HG03565 (cell line): ENCODE data around the gene ROR2.

ENCODE experiments used
- ATAC-seq: cut with Tn5 transposase; IDR thresholded peaks from one replicate; pipeline ENCODE4 v1.9.1; 2021; ENCODE audit warnings: mild to moderate bottlenecking, moderate library complexity; ENCODE audit not compliant: unreplicated experiment

Gene ROR2

GRCh38 chr9:91882627-91883026 is 67.4 kb downstream of the ROR2 start:
- no peak for ATAC-seq

- ATAC-seq = no peak
Observed at GRCh38 chr9:91880378-91880972, 69.6 kb downstream of the ROR2 start.

- no peak for ATAC-seq
Observed at GRCh38 chr9:91879231-91879630, 70.8 kb downstream of the ROR2 start.

- ATAC-seq = no peak
Observed at GRCh38 chr9:91873637-91874051, 76.4 kb downstream of the ROR2 start.

- ATAC-seq = no peak
Observed at GRCh38 chr9:91868732-91869391, 81.2 kb downstream of the ROR2 start.

- ATAC-seq = no peak
Observed at GRCh38 chr9:91867740-91868139, 82.3 kb downstream of the ROR2 start.

GRCh38 chr9:91865041-91865440 is 85.0 kb downstream of the ROR2 start:
- no peak for ATAC-seq

GRCh38 chr9:91864380-91864779 is 85.6 kb downstream of the ROR2 start:
- no peak for ATAC-seq

GRCh38 chr9:91863469-91863868 is 86.6 kb downstream of the ROR2 start:
- no peak for ATAC-seq

GRCh38 chr9:91858213-91859030 is 91.6 kb downstream of the ROR2 start:
- no peak for ATAC-seq

GRCh38 chr9:91857291-91858212 is 92.5 kb downstream of the ROR2 start:
- ATAC-seq = no peak

GRCh38 chr9:91856419-91856818 is 93.6 kb downstream of the ROR2 start:
- no peak for ATAC-seq

GRCh38 chr9:91855196-91855595 is 94.8 kb downstream of the ROR2 start:
- no peak for ATAC-seq

- no peak for ATAC-seq
Observed at GRCh38 chr9:91852801-91853347, 97.2 kb downstream of the ROR2 start.

GRCh38 chr9:91849694-91850093 is 100.3 kb downstream of the ROR2 start:
- no peak for ATAC-seq

- no peak for ATAC-seq
Observed at GRCh38 chr9:91848146-91848545, 101.9 kb downstream of the ROR2 start.

GRCh38 chr9:91847581-91848091 is 102.4 kb downstream of the ROR2 start:
- no peak for ATAC-seq

- no peak for ATAC-seq
Observed at GRCh38 chr9:91845879-91846278, 104.1 kb downstream of the ROR2 start.

GRCh38 chr9:91844701-91845291 is 105.2 kb downstream of the ROR2 start:
- ATAC-seq = no peak

GRCh38 chr9:91844190-91844589 is 105.8 kb downstream of the ROR2 start:
- ATAC-seq = no peak
